Mesothelial cell of epicardium (in vitro differentiated cells): ENCODE results near the gene DEAF1. TPM values are rescaled to one million over a fixed set of nuclear protein-coding genes. Genes with fewer than 3 reads are reported as not detected.

ENCODE experiments used
- DNase-seq, 2 experiments: peaks; one replicate each; pipeline ENCODE4 v3.0.0; 2021; ENCODE audit warnings: low spot score in 2 of 2; ENCODE audit not compliant: unreplicated experiment in 2 of 2
- H3K27ac Mint-ChIP-seq: 2 replicates; pipeline ENCODE4 v1.8.0; 2021; ENCODE audit warnings: mixed read lengths
- H3K27me3 Mint-ChIP-seq: 2 replicates; pipeline ENCODE4 v1.8.0; 2021; ENCODE audit warnings: low read depth, mixed read lengths
- H3K36me3 Mint-ChIP-seq: 2 replicates; pipeline ENCODE4 v1.8.0; 2021; ENCODE audit warnings: mixed read lengths
- H3K4me1 Mint-ChIP-seq: 2 replicates; pipeline ENCODE4 v1.8.0; 2021; ENCODE audit warnings: mixed read lengths
- H3K4me3 Mint-ChIP-seq: 2 replicates; pipeline ENCODE4 v1.8.0; 2021; ENCODE audit warnings: mild to moderate bottlenecking, moderate library complexity, mixed read lengths
- H3K9me3 Mint-ChIP-seq: 2 replicates; pipeline ENCODE4 v1.8.0; 2021; ENCODE audit warnings: mixed read lengths
- total RNA-seq: library from RNA; stranded (reverse); gene quantifications from 3 replicates; pipeline ENCODE4 v1.2.1, GENCODE V29; 2021
- TF ChIP-seq, protein P1 (sequence below): fragments of 200-600 bp; sonication (generic); IDR thresholded peaks from one replicate; pipeline ENCODE4 v1.5.0; 2021; ENCODE audit warnings: antibody characterized with exemption; ENCODE audit not compliant: unreplicated experiment

The DEAF1 gene
- total RNA-seq, 1 donor from 2014 or later, result 64.0 TPM

DNA sequence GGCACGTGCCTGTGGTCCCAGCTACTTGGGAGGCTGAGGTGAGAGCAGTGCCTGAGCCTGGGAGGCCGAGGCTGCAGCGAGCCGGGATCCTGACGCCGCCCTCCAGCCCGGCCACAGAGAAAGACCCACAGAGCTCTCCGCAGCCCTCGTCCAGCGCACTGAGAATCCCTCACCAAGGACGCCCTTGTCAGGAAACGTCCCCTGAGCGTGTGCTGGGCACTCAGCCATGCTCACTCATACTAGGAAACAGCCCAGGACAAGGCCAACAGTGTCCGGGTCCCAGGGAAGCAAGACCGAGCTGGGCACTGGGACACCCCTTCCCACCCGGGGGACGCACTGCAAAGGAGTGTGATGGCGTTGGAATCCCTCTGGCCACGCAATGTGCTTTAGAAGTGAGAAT lies 14.5 kb downstream of the DEAF1 start:
- TF ChIP-seq, protein P1, sequence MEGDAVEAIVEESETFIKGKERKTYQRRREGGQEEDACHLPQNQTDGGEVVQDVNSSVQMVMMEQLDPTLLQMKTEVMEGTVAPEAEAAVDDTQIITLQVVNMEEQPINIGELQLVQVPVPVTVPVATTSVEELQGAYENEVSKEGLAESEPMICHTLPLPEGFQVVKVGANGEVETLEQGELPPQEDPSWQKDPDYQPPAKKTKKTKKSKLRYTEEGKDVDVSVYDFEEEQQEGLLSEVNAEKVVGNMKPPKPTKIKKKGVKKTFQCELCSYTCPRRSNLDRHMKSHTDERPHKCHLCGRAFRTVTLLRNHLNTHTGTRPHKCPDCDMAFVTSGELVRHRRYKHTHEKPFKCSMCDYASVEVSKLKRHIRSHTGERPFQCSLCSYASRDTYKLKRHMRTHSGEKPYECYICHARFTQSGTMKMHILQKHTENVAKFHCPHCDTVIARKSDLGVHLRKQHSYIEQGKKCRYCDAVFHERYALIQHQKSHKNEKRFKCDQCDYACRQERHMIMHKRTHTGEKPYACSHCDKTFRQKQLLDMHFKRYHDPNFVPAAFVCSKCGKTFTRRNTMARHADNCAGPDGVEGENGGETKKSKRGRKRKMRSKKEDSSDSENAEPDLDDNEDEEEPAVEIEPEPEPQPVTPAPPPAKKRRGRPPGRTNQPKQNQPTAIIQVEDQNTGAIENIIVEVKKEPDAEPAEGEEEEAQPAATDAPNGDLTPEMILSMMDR, result no peak
- H3K36me3 Mint-ChIP-seq, result peaks cover 57% of the 10 kb centered on the region
- no peaks in the 10 kb centered on the region for H3K4me1 Mint-ChIP-seq
- no peak overlapping the region for H3K4me3 Mint-ChIP-seq
- no peaks in the 10 kb centered on the region for H3K27me3 Mint-ChIP-seq
- no peaks in the 10 kb centered on the region for H3K9me3 Mint-ChIP-seq
- no peak overlapping the region for H3K27ac Mint-ChIP-seq
- DNase-seq, result no peak

DNA sequence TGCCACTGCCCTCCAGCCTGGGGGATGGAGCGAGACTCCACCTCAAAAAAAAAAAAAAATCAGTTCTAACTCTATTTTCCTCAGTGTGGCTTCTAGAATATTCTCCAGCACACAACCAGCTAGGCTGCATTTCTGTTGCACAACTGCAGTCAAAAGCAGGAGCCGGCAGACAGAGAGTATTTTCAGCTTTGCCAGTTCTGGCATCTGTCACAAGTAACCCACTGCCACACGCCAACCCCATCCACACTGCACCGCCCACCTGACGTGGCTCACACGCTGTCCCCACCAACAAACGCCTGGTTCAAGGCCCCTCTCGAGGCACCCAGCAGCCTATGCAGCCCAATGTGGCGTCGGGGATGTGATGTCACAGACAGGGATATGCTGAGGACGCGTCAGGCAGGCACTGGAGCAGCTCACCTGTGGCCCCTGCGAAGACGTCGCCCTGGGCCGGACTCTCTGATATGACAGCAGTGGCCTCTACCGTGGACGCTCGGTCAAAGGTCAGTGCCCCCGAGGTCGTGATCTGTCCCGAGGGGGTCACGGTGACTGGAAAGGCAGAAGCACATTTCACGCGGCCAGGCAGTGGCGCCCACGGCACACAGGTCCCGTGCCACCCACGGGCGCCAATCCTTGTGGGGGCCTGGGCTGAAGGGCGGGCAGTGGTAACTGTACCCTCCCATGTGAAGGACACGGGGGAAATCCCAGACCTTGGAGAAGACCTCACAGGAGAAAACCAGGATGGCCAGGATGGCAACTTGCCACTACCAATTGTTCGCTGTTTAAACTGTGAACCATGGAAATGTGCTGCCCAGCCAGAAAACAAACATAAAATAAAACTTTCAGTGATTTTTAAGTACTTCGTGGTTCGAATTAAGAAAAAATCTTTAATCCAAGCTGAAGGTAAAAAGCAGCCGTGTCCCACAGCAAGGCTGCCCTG lies 15.5 kb downstream of the DEAF1 start:
- Mint-ChIP-seq H3K4me3 (no peak overlapping the region), H3K27me3 (no peaks in the 10 kb centered on the region), H3K36me3 (peaks cover 54% of the 10 kb centered on the region), H3K4me1 (no peaks in the 10 kb centered on the region), H3K9me3 (no peaks in the 10 kb centered on the region), H3K27ac (no peak overlapping the region)
- DNase-seq, result no peak
- TF ChIP-seq, protein P1, result no peak

DNA sequence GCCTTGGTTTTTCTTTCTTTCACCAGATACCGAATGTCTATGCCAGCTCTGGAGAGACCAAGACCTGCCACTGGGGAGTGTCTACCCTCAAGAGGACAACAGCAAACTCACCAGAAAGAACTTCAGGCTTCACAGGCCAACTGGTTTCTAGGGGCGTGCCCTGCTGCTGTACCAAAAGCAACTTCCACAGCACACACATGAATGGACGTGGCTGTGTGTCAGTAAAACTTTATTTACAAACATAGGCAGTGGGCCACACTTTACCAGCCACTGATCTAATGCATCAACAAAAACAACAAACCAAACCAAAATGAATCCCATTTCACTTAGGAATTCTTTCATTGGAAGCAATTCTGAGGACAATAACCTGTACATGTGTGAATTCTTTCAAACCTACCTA lies 16.7 kb downstream of the DEAF1 start:
- Mint-ChIP-seq H3K27ac (no peak overlapping the region), H3K36me3 (peaks cover 49% of the 10 kb centered on the region), H3K4me3 (no peak overlapping the region), H3K27me3 (no peaks in the 10 kb centered on the region), H3K4me1 (no peaks in the 10 kb centered on the region), H3K9me3 (no peaks in the 10 kb centered on the region)
- TF ChIP-seq, protein P1, result no peak
- DNase-seq, result no peak

DNA sequence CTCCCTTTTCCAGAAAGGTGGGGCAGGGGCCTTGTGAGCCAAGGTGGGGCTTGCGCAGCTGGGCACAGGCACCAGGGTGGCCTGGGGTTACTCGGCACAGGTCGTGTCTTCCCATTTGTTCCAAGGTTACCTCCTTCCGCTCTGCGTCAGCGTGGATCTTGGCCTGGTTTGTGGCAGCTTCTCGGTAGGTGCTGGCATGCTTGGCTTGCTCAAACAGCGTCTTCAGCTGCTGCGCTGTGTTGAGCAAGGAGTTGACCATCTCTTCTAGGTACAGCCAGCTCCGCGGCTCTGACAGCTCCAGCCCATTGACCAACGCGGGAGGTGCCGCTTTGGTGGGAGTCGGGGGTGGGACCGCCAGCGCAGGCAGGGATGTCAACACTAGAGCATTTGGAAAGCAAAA lies 20.6 kb downstream of the DEAF1 start:
- no peaks in the 10 kb centered on the region for H3K27me3 Mint-ChIP-seq
- no peaks in the 10 kb centered on the region for H3K9me3 Mint-ChIP-seq
- peaks cover 31% of the 10 kb centered on the region for H3K36me3 Mint-ChIP-seq
- TF ChIP-seq, protein P1, result no peak
- no peak overlapping the region for H3K27ac Mint-ChIP-seq
- H3K4me3 Mint-ChIP-seq, result no peak overlapping the region
- DNase-seq, result no peak
- no peaks in the 10 kb centered on the region for H3K4me1 Mint-ChIP-seq

DNA sequence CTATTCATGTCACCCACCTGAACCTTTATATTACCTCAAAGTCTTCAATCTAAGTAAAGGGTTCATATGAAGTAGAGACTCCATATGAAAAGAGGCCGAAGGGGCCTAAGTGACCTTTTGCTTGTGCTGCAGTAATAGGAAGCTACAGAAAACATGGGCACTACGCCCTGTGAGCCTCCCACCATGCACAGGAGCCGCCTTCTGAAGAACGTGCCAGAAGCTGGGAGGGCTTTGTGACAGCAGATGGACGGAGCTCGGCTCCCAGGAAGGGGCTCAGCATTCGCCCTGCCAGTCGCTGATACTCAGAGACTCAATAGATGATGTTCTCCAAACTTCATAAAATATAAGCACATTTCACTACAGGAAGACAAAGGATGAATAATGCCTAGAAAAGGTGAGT lies 21.2 kb downstream of the DEAF1 start:
- Mint-ChIP-seq H3K9me3 (no peaks in the 10 kb centered on the region), H3K36me3 (peaks cover 31% of the 10 kb centered on the region), H3K4me3 (no peak overlapping the region), H3K4me1 (no peaks in the 10 kb centered on the region), H3K27ac (no peak overlapping the region), H3K27me3 (no peaks in the 10 kb centered on the region)
- TF ChIP-seq, protein P1, result no peak
- no peak for DNase-seq
